ENCODE results near the gene PRKG1. TPM values are rescaled to one million over a fixed set of nuclear protein-coding genes. Genes with fewer than 3 reads are reported as not detected.

Gene PRKG1
- total RNA-seq, 1 donor: 1.2 TPM

DNA sequence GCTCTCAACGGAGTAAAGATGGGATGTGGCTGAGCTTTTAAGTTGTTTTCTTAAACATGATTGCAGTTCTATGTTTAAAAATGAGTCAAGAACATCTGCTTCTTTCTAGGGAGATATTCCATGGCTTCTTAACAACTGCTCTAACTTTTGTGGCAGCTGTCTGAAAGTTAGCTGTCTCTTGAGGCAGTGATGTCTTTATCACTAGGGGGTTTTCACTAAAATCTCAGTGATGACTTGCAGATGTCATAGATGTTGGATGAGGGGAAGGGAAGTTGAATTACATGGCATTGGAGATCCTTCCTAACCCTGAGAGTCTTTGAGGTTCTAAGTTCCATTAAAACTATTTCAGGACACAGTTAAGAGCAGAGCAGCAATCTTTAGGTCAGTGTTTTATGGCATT is 43.5 kb downstream of the PRKG1 start:
- no peak overlapping the region for H3K4me3 ChIP-seq (ENCODE audit: low read length)
- no peaks in the 10 kb centered on the region for H3K9me3 ChIP-seq (ENCODE audit: low read depth, low read length)
- H3K27me3 ChIP-seq (ENCODE audit: insufficient read depth, low read length): no peaks in the 10 kb centered on the region
- no peaks in the 10 kb centered on the region for H3K4me1 ChIP-seq (ENCODE audit: insufficient read depth, low read length)

DNA sequence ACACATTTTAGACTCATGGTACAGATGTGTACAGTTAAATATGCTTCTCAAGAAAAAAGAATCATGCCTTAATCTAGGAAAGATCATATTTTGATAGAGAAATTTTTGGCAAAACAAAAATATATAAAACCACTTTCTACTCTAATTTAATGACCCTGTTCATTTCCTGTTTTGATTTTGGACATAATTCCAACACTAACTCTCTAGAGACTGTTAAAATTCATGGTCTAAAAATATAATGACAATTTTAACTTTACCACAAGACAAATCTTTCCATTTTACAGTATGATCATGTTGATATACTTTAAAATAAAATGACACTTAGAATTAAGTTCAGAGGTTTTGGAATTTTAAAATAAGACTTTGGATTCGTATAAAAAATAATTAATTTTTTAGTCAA is 45.2 kb downstream of the PRKG1 start:
- Histone ChIP-seq H3K27me3 (ENCODE audit: insufficient read depth, low read length) (no peaks in the 10 kb centered on the region), H3K9me3 (ENCODE audit: low read depth, low read length) (no peaks in the 10 kb centered on the region), H3K4me3 (ENCODE audit: low read length) (no peak overlapping the region), H3K4me1 (ENCODE audit: insufficient read depth, low read length) (no peaks in the 10 kb centered on the region)

DNA sequence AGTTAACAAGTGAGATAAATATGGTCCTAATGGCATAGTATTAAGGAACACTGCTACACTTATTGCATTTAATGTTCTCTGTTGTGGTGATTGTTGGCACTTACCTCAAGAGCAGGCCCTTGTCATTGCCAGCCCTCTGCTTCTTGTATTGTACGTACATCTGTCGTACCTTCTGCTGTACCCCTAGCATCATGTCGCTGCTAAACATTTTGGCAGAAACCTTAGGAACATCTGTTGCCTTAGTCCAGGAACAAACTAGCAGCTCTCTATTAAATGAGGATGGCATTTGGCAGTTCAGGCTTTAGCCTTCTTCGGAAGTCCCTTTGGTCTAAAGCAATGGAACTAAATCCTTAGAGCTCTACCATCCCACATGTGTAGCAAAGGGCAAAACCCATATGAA is 47.6 kb downstream of the PRKG1 start:
- H3K27me3 ChIP-seq (ENCODE audit: insufficient read depth, low read length): no peaks in the 10 kb centered on the region
- no peaks in the 10 kb centered on the region for H3K9me3 ChIP-seq (ENCODE audit: low read depth, low read length)
- H3K4me3 ChIP-seq (ENCODE audit: low read length): no peak overlapping the region
- no peaks in the 10 kb centered on the region for H3K4me1 ChIP-seq (ENCODE audit: insufficient read depth, low read length)

DNA sequence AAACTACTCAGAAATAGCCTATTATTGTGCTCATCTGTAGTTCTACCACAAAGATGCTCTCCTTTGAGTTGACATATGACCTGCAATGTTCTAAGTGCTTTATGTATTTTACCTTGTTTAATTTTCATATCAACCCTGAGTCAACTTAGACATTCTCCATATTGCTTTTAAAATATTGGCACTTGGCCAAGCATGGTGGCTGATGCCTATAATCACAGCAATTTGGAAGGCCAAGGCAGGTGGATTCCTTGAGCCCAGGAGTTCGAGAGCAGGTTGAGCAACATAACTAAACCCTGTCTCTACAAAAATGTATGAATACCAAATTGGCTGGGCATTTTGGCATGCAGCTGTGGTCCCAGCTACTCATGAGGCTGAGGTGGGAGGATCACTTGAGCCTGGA is 50.6 kb downstream of the PRKG1 start:
- no peaks in the 10 kb centered on the region for H3K27me3 ChIP-seq (ENCODE audit: insufficient read depth, low read length)
- no peak overlapping the region for H3K4me3 ChIP-seq (ENCODE audit: low read length)
- H3K4me1 ChIP-seq (ENCODE audit: insufficient read depth, low read length): no peaks in the 10 kb centered on the region
- no peaks in the 10 kb centered on the region for H3K9me3 ChIP-seq (ENCODE audit: low read depth, low read length)

DNA sequence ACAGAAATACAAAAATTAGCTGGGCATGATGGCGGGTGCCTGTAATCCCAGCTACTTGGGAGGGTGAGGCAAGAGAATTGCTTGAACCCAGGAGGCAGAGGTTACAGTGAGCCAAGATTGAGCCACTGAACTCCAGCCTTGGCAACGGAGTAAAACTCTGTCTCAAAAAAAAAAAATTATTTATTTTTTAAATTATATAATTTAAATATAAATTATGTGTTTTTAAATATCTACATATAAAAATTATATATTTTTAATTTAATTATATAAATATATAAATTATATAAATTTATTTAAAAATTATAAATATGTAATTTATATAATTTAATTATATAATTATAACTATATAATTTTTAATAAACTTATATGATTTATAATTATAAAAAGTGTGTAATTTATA is 51.2 kb downstream of the PRKG1 start:
- Histone ChIP-seq H3K9me3 (ENCODE audit: low read depth, low read length) (no peaks in the 10 kb centered on the region), H3K27me3 (ENCODE audit: insufficient read depth, low read length) (no peaks in the 10 kb centered on the region), H3K4me3 (ENCODE audit: low read length) (no peak overlapping the region), H3K4me1 (ENCODE audit: insufficient read depth, low read length) (no peaks in the 10 kb centered on the region)

DNA sequence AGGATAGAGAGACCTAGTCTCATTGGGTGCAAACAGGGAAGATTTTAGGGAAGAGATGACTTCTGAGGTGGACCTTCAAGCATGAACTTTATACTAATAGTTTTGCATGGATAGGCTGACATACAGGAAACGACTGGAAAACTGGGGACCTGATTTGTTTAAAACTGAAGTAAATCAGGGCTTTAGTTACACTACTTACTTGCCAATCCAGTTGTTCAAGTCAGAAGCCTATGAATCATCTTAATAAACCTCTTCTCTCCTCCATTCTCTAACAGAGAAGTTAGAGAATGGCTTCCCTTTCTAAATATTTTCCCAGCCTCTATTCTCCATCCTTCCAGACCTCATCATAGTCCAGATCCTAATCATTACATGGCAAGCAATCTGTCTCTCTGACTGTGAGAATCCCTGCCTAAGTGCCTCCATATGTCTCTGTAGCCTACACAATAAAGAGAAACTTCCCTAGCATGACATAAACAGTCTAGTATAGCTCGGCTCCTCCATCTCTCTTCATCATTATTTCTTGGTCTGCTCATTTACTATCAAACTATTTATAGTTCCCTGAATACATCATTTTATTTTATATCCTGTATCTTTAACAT is 55.8 kb downstream of the PRKG1 start:
- H3K27me3 ChIP-seq (ENCODE audit: insufficient read depth, low read length): no peaks in the 10 kb centered on the region
- no peaks in the 10 kb centered on the region for H3K9me3 ChIP-seq (ENCODE audit: low read depth, low read length)
- H3K4me1 ChIP-seq (ENCODE audit: insufficient read depth, low read length): no peaks in the 10 kb centered on the region
- no peak overlapping the region for H3K4me3 ChIP-seq (ENCODE audit: low read length)

DNA sequence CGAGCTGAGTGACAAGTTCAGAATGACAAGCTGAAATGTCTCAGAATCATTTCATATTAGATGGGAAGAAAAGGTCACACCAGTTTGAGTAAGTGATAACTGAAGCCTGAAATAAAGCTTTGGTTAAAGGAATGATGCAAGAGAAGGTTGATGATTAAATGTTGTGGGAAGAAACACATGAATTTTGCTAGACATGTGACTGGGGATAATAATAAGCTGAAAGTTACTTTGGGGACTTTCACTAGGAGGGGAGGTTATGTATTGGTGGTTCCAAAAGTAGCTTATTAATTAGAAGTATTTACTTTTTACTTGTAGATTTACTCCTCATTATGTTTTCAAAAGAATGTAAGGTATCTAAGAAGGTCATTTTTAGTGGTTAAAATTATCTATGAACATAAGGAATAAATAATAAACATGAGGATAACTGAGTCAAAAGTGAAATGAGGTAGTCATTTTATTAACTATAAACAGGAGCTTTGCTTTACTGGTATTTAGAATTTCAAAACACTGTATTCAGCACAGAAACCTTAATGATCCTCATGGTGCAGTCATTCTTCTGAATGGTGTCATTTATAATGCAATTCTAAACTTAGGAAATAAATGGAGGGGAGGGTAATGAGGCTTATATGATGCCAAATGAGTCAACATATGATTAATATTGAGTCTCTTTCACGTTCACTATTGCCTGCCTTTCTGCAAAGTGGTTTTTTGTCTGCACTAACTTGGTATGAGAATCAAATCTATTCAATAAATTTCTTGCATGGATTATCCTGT is 63.7 kb downstream of the PRKG1 start:
- no peak overlapping the region for H3K4me3 ChIP-seq (ENCODE audit: low read length)
- no peaks in the 10 kb centered on the region for H3K4me1 ChIP-seq (ENCODE audit: insufficient read depth, low read length)
- no peaks in the 10 kb centered on the region for H3K9me3 ChIP-seq (ENCODE audit: low read depth, low read length)
- H3K27me3 ChIP-seq (ENCODE audit: insufficient read depth, low read length): no peaks in the 10 kb centered on the region

DNA sequence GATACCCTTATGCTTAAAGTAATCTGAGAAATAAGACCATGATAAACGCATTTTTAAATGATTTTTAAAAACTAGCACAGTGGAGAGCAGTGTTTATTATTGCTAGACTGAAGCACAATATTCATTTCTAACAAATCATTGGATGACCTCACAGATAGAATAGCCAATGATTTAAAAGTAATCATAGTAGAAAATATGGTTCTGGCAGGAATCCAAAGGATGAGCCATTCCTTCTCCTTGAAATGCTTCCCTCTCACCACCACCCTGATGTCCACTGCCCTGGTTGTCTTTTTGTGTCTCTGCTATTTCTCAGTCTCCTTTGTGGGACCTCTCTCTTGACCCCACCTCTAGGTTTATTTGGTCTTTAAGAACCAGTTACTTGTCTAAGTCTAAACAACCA is 64.9 kb downstream of the PRKG1 start:
- Histone ChIP-seq H3K27me3 (ENCODE audit: insufficient read depth, low read length) (no peaks in the 10 kb centered on the region), H3K9me3 (ENCODE audit: low read depth, low read length) (no peaks in the 10 kb centered on the region), H3K4me3 (ENCODE audit: low read length) (no peak overlapping the region), H3K4me1 (ENCODE audit: insufficient read depth, low read length) (no peaks in the 10 kb centered on the region)

DNA sequence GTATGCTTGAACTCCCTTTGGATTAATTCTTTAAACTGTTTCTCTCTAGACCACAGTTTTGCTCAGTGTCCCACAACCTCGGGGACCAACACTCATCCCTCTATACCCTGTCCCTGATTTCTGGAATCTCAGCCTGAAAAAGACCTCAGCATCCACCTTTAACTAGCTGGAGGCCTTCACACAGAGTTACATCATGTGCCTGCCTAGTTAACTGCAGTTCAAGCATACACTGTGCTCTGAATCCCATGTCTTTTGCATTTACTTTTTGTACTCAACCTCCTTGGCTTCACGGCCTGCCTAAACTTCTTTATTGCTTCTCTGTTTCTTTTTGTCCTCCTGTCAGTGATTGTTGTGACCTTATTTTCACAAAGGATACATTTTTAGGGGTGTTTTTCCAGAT is 66.7 kb downstream of the PRKG1 start:
- H3K4me1 ChIP-seq (ENCODE audit: insufficient read depth, low read length): no peaks in the 10 kb centered on the region
- H3K4me3 ChIP-seq (ENCODE audit: low read length): no peak overlapping the region
- no peaks in the 10 kb centered on the region for H3K27me3 ChIP-seq (ENCODE audit: insufficient read depth, low read length)
- H3K9me3 ChIP-seq (ENCODE audit: low read depth, low read length): no peaks in the 10 kb centered on the region

DNA sequence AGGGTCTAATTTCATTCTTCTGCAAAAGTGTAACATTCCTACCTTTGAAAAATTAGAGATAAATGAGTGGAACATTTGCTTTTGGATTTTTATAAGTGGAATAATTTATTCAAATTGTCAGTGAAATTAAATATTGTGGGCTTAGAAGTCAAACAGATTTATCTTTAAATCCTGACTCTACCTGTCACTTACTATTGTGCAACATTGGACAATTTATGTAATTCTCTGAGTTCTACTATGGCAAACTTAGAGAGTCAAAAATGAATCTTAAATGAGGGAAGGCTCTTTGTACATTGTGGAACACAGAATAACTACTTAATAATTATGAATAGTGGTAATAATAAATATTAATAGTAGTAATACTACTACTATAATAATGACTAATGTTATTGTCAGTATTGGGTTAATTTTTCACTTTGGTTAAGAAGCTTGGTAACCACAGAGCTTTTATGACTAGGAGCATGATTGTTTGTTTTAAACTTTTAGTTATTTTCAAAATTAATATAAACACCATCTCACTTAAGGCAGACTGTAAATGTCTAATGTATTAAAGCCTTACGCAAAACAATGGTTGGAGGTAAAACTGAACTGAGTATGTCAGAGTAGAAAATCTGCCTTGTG is 70.0 kb downstream of the PRKG1 start:
- H3K4me3 ChIP-seq (ENCODE audit: low read length): no peak overlapping the region
- no peaks in the 10 kb centered on the region for H3K9me3 ChIP-seq (ENCODE audit: low read depth, low read length)
- H3K4me1 ChIP-seq (ENCODE audit: insufficient read depth, low read length): no peaks in the 10 kb centered on the region
- no peaks in the 10 kb centered on the region for H3K27me3 ChIP-seq (ENCODE audit: insufficient read depth, low read length)

DNA sequence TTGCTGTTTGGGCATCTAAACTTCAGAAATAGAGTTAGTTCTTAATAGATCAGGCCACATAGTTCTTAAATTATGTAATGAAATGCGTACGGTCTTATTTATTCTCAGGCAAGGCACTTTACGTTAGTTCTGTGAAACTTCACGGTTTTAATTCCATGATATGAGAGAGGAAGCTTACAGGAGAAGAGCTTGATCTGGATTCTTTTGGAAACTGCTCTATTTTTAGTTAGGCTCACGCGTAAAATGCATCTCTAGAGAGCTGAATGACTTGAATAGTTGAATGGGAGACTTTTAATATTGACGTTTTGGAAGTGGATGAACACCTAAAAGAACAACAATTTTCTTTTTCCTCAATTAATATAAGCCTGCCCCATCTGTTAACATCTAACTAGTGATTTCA is 71.1 kb downstream of the PRKG1 start:
- Histone ChIP-seq H3K9me3 (ENCODE audit: low read depth, low read length) (no peaks in the 10 kb centered on the region), H3K27me3 (ENCODE audit: insufficient read depth, low read length) (no peaks in the 10 kb centered on the region), H3K4me3 (ENCODE audit: low read length) (no peak overlapping the region), H3K4me1 (ENCODE audit: insufficient read depth, low read length) (no peaks in the 10 kb centered on the region)

DNA sequence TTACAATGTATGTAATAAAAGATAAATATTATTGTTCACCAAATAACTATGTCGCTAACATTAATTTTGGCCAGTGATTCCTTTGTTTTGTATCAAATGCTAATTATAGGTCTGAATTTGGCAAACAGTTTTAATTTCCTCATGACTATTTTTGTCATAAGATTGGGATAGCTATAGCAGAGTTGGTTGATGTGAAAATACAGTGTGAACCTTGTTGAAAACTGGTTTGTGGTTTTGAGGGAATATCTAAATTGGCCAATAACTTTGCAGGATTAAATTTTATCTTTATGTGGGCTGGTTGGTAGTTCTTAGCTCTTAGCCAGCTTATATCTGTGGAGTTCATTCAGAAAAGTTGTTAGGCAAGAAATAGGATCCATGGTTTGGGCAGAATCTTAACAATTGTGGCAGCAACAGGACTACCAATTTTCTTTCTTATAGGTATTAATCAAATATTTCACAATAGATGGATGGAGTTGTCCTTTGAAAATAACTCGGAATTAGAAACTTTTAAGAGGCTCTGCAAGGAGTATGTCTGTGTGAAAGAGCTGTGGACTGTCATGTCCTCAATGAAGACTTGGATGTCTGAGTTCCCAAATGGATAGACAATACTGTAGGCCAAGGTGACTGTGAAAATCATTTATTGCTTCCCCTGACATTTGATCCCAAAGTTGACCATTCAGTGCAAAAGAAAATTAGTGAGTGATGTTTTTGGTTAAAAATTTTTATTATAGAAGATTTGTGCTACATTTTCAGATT is 73.5 kb downstream of the PRKG1 start:
- Histone ChIP-seq H3K4me3 (ENCODE audit: low read length) (no peak overlapping the region), H3K9me3 (ENCODE audit: low read depth, low read length) (no peaks in the 10 kb centered on the region), H3K27me3 (ENCODE audit: insufficient read depth, low read length) (no peaks in the 10 kb centered on the region), H3K4me1 (ENCODE audit: insufficient read depth, low read length) (no peaks in the 10 kb centered on the region)

DNA sequence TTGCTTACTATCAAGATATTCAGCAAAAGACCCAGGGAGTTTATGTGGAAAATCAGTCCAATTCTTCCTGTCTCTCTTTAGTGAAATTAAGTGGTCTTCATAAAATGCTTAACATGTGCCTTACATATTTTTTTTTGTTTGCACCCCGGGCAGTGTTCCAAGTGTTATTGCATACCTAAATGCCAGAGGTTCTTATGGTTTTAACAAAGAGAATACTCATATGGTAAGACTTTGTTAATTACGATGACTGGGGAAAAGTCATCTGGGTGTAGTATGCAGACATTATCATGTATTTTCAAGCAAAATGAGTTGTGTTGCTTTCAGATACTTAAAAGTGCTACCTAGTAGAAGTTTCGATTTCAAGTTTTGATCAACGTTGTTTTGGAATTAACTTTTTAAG is 82.6 kb downstream of the PRKG1 start:
- no peaks in the 10 kb centered on the region for H3K4me1 ChIP-seq (ENCODE audit: insufficient read depth, low read length)
- H3K27me3 ChIP-seq (ENCODE audit: insufficient read depth, low read length): no peaks in the 10 kb centered on the region
- H3K9me3 ChIP-seq (ENCODE audit: low read depth, low read length): peaks cover 4% of the 10 kb centered on the region
- no peak overlapping the region for H3K4me3 ChIP-seq (ENCODE audit: low read length)

DNA sequence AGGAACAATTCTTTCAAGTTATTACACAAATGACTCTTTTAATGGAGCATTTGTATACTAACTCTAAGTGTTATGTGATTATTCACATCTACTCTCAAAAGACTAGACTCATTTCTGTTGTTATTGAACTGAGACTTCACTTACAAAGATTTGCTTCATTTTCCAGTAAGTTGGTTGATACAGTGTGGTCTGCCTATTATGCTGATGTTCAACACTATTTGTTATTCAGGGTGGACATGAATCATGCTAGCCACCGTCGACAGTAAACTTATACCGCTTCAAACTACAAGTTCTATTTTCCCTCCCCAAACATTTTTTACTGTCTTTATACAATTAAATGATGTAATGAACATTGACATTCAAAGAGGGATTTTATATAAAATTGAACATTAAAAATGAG is 84.5 kb downstream of the PRKG1 start:
- Histone ChIP-seq H3K4me1 (ENCODE audit: insufficient read depth, low read length) (no peaks in the 10 kb centered on the region), H3K4me3 (ENCODE audit: low read length) (no peak overlapping the region), H3K9me3 (ENCODE audit: low read depth, low read length) (peaks cover 4% of the 10 kb centered on the region), H3K27me3 (ENCODE audit: insufficient read depth, low read length) (no peaks in the 10 kb centered on the region)

DNA sequence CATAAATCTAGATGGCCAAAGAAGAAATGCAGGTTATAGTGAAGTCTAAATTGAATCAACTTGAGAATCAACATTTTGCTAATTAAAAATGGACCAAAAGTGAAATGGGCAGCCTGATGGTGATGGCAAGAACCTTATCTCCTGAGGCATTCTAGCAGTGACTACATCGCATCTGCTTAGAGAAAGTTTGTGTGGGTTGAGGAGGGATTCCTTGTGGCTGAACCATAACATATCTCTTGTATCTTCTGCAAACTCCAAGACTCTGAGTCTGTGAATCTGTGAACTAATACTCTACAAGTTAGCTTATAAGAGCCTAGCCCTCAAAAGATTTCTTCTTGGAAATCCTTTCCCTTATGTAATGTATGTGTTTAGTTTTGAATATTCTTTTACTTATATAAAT is 85.6 kb downstream of the PRKG1 start:
- peaks cover 4% of the 10 kb centered on the region for H3K9me3 ChIP-seq (ENCODE audit: low read depth, low read length)
- H3K4me1 ChIP-seq (ENCODE audit: insufficient read depth, low read length): no peaks in the 10 kb centered on the region
- H3K27me3 ChIP-seq (ENCODE audit: insufficient read depth, low read length): no peaks in the 10 kb centered on the region
- no peak overlapping the region for H3K4me3 ChIP-seq (ENCODE audit: low read length)
